OCI-LY3 (cell line): ENCODE data around the gene GFER.

Experiments used
- EZH2phosphoT487 ChIP-seq: fragments of 200-600 bp; shearing (Covaris generic); IDR thresholded peaks from 2 replicates; pipeline ENCODE4 v1.6.1; 2018; ENCODE audit warnings: antibody characterized with exemption, mixed run types, low read depth
- TF ChIP-seq, protein P1 (sequence below): fragments of 200-600, 300-600 bp; sonication (generic); IDR thresholded peaks from 2 replicates; pipeline ENCODE4 v1.5.1; 2014; ENCODE audit warnings: antibody characterized with exemption, low read length, low read depth

DNA sequence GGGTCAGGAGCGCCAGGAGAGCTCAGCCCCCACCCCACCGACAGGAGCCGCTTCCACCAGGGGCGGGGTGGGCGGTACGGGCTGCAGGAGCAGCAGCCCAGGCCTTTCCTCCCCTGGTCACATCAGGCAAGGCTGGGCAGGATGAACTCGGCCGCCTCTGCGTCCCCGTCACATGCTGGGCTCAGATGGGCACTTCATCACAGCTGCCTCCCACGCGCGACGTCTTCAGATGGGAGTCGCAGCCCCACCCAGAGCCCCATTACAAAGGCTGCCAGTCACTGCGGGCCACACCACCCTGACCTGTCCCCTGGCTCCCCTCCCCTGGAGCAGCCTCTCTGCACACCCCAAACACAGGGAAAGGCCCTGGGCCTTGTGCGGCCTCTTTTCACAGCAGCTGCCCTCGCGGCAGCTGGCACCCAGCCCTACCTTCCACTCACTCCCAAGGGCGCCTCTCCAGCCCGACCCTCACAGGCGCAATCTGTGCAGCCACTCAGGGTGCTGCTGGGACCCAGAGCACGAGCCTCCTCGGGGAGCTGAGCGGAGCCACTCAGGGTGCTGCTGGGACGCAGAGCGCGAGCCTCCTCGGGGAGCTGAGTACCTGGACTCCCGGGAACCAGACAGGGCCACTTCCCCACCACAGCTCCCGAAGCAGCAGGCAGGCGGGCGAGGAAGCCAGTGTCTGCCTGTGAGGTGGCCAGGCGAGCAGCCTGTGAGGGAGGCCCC, 21.0 kb downstream of the GFER start:
- TF ChIP-seq, protein P1, sequence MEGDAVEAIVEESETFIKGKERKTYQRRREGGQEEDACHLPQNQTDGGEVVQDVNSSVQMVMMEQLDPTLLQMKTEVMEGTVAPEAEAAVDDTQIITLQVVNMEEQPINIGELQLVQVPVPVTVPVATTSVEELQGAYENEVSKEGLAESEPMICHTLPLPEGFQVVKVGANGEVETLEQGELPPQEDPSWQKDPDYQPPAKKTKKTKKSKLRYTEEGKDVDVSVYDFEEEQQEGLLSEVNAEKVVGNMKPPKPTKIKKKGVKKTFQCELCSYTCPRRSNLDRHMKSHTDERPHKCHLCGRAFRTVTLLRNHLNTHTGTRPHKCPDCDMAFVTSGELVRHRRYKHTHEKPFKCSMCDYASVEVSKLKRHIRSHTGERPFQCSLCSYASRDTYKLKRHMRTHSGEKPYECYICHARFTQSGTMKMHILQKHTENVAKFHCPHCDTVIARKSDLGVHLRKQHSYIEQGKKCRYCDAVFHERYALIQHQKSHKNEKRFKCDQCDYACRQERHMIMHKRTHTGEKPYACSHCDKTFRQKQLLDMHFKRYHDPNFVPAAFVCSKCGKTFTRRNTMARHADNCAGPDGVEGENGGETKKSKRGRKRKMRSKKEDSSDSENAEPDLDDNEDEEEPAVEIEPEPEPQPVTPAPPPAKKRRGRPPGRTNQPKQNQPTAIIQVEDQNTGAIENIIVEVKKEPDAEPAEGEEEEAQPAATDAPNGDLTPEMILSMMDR: no peak
- TF ChIP-seq EZH2phosphoT487: no peak
